ENCODE data around the gene CYP26B1. TPM values are rescaled to one million over a fixed set of nuclear protein-coding genes. Genes with fewer than 3 reads are reported as not detected.

CYP26B1 gene
- total RNA-seq, 1 experiment from 2014 or later, result 0.20 TPM

- Histone ChIP-seq H3K23ac (ENCODE audit: insufficient read length, low read depth, low read length) (no peak overlapping the region), H3T11ph (ENCODE audit: low read length) (no peak overlapping the region), H3K4me2 (ENCODE audit: insufficient read depth, insufficient read length, low read length) (no peak overlapping the region), H3K56ac (ENCODE audit: insufficient read length, low read depth, low read length) (no peak overlapping the region), H2BK120ac (ENCODE audit: low read depth, low read length, poor library complexity, severe bottlenecking) (no peak overlapping the region), H2BK5ac (ENCODE audit: insufficient read length, low read length) (no peak overlapping the region), H3K23me2 (ENCODE audit: insufficient read length, low read depth, low read length, poor library complexity, severe bottlenecking) (no peaks in the 10 kb centered on the region), H3K9ac (ENCODE audit: extremely low read depth, insufficient read length, low read length) (no peak overlapping the region), H4K20me1 (ENCODE audit: control insufficient read depth, insufficient read depth, insufficient read length) (no peaks in the 10 kb centered on the region), H4K5ac (ENCODE audit: insufficient read length, low read depth, low read length) (no peak overlapping the region), H3K9me3 (ENCODE audit: control insufficient read depth, low read depth, low read length) (no peaks in the 10 kb centered on the region), H2BK20ac (ENCODE audit: low read depth, low read length, poor library complexity, severe bottlenecking) (no peak overlapping the region), H3K79me1 (ENCODE audit: insufficient read depth, low read depth, low read length, poor library complexity, severe bottlenecking) (no peaks in the 10 kb centered on the region), H2AFZ (ENCODE audit: low read length) (no peak overlapping the region), H3K18ac (ENCODE audit: insufficient read length, low read depth, low read length) (no peak overlapping the region), H3K27ac (ENCODE audit: insufficient read length, low read depth, low read length) (no peak overlapping the region), H4K8ac (replicated peaks; ENCODE audit: insufficient read length, low read depth, low read length) (no peak overlapping the region), H3K4me1 (ENCODE audit: insufficient read depth, low read length) (no peaks in the 10 kb centered on the region; the same call in 1 of the 2 replicates), H3K14ac (ENCODE audit: insufficient read depth, low read length) (no peak overlapping the region), H3K79me2 (ENCODE audit: insufficient read depth, low read length) (no peaks in the 10 kb centered on the region), H2BK15ac (ENCODE audit: low read depth, low read length) (no peak overlapping the region), H2AK5ac (ENCODE audit: insufficient read length, low read length) (no peak overlapping the region), H3K4ac (ENCODE audit: low read depth, low read length) (no peak overlapping the region), H2BK12ac (ENCODE audit: insufficient read length, low read depth, low read length) (no peak overlapping the region), H3K27me3 (ENCODE audit: insufficient read depth, low read length) (peaks cover under 1% of the 10 kb centered on the region; the same call in 1 of the 2 replicates), H4K91ac (ENCODE audit: insufficient read length, low read depth, low read length) (no peak overlapping the region)
- DNase-seq, result no peak
- peaks cover 30% of the 10 kb centered on the region for H3K27me3 Mint-ChIP-seq (ENCODE audit: low read depth)
- no peak for TF ChIP-seq CTCF (conservative IDR thresholded peaks at IDR 0.05)
- H3K36me3 Mint-ChIP-seq (ENCODE audit: insufficient read depth in 1 of 3, low read depth in 3 of 3), result no peaks in the 10 kb centered on the region
- no peak overlapping the region for H3K4me3 Mint-ChIP-seq
- peaks cover 8 to 22% of the 10 kb centered on the region in 2 experiments for H3K4me1 Mint-ChIP-seq
- no CpG with 5 or more reads among the region's 19 CpGs for WGBS (ENCODE audit: extremely low coverage, insufficient read length, low lambda C conversion rate)
- no peaks in the 10 kb centered on the region; a peak in 1 of 5 replicates for H3K9me3 Mint-ChIP-seq
- H3K27ac Mint-ChIP-seq, result no peak overlapping the region; a peak in 1 of 7 replicates
Observed at GRCh38 chr2:72134997-72135800, 12.5 kb downstream of the CYP26B1 start.
